GM18870 (cell line): ENCODE measurements around the gene DMC1.

ENCODE experiments used
- ATAC-seq: cut with Tn5 transposase; IDR thresholded peaks from one replicate; pipeline ENCODE4 v1.9.1; 2021; ENCODE audit warnings: moderate library complexity; ENCODE audit not compliant: unreplicated experiment

Gene DMC1

DNA sequence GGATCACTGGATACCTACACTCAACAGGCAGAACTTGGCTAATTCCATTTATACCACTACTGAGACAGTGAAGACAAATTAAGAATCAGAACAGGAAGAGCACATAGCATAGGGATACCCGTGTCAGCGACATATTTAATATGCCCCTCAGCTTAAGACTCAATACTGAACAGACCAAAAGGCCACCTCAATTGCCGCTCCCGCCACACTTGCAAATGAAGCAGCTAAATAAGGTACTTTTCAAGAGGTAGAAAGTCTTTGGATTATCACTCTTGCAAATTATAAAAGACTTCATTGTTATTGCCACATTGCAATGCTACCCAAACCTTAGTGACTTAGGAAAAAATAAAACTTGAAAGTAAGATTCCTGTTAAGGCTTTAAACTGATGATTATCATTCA lies 67.0 kb downstream of the DMC1 start:
- no peak for ATAC-seq

DNA sequence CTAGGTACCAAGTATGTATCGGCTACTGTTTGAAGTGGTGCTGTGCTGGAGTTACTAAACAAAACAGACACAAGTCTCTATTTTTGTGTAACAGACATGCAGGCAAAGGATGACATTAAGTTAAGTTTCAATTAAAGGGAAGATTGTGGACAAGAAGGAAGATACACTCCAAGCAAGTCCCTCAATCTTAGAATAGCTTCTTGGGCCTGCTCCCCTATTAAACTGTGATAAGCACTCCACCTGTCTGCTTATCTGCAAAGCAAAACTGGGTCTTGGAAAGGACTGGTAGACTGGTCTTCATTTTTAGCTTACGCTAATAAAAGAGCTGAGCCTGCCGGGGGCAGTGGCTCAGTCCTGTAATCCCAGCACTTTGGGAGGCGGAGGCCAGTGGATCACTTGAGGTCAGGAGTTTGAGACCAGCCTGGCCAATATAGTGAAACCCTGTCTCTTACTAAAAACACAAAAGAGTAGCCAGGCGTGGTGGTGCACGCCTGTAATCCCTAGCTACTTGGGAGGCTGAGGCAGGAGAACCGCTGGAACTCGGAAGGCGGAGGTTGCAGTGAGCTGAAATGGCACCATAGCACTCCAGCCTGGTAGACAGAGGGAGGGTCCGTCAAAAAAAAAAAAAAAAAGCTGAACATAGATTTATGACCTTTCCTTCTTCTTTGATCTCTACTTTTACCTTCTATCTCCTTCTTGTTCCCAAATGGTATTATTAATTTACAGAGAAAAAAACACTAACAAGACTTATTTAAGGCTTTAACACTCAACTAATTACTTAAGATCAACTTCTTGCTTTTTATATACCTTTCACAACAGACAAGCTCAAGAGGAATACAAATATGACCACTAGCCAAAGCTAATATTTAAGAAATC lies 67.9 kb downstream of the DMC1 start:
- ATAC-seq = no peak

DNA sequence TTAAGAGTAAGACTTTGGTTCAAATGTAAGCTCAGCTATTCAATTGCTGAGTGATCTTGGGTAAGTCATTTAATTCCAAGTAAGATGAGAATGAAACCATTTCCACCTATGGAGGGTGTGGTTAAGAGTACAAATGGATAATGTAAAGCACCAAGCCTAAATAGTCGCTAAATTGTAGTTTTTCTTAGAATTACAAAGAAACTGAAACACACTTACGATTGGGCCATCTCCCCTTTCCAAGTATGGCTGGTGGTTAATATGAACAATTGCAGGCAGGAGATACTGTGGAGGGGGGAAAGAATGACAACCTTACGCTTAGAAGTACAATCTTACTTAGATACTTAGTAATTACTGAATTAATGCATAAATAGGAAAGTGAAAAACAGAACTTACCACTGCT lies 72.1 kb downstream of the DMC1 start:
- no peak for ATAC-seq

DNA sequence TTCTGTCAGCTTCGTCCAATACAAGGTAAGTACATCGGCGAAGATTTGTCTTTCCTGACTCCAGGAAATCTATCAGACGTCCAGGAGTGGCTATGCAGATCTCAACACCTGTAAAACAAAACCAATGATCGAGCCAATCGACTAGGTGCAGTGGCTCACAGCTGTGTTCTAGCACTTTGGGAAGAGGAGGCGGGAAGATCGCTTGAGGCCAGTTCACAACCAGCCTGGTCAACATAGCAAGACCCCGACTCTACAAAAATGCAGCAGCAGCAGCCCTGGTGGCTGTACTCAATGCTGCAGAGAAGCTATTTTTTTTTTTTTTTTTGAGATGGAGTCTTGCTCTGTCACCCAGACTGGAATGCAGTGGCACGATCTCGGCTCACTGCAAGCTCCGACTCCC lies 75.0 kb downstream of the DMC1 start:
- no peak for ATAC-seq

DNA sequence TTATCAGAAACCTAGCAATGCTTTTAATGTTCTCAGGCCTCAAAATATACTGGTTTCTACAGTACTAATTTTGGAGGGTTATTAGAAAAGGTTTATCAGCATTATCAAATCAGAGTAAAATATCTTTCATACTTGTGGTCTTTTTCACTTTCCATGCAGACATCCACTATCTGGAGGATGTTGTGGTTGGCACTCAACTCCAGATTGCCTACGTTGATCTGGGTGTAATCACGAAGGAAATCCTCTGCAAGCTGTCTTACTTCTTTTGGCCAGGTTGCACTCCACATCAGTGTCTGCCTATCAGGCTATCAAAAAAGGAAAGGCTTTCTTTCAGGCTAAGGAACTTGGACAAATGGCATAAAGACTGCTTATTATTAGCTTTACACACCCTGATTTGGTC lies 75.5 kb downstream of the DMC1 start:
- no peak for ATAC-seq

DNA sequence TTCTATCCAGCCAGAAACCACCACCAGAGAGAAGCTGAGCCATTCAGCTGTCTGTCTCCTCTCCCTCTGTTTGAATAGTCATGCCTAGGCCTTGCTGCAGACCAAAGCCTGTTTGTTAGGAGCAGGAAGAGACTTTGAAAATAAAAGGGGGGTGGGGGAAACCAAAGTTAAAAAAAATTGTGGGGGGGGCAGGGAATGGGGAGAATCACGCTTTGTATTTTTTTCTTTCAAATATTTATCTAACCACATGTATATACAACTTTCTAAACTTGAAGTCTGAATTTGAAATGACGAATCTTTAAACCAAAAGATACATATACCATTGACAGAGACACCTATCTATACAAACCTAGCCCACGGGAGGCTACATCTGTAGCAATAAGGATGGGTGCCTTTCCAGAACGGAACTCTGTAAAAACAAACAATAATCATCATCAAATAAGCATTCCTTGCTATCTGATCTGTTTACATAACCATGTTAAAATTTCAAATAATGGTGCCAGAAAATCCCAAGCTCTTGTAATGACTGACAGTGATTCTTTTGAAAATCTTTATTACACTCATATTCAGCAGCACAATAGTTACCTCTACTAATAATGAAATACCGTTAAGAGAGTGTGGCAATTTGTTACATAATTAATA lies 78.2 kb downstream of the DMC1 start:
- ATAC-seq = no peak

DNA sequence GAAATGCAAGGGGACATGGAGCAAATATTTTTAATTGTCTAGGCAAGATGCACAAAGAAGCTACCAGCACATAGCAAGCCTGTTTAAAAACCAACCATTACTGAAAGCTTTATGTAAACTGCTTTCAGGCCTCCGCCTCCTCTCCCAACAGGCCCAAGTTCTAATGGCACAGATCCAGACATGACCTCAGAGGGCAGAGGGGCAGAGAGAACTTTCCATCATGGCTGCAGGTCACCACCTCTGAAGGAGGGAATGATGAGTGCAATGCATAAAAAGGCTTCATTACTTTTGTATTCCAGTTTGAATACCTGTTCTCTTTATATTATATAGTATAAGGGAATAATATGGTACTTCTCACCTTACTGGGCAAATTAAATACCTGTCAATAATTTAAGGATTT lies 79.1 kb downstream of the DMC1 start:
- no peak for ATAC-seq

DNA sequence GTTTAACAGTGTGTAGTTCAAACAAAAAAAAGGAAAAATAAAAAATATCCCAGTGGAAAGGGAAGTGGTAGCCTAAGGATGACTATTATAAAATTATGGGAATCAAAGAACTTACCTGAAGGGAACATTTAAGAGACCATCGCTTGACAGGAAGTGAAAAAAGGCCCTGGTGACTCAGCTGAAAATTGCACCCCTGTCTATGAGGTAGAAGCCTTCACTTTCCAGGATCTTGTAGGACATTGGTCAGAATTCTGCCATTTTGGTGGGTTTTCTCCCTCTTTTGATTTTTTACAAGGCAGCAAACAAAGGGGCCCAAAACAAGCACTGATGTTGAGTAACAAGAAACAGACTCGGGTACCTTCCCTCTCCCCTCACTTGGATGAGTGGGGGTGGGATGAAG lies 79.5 kb downstream of the DMC1 start:
- ATAC-seq = no peak

DNA sequence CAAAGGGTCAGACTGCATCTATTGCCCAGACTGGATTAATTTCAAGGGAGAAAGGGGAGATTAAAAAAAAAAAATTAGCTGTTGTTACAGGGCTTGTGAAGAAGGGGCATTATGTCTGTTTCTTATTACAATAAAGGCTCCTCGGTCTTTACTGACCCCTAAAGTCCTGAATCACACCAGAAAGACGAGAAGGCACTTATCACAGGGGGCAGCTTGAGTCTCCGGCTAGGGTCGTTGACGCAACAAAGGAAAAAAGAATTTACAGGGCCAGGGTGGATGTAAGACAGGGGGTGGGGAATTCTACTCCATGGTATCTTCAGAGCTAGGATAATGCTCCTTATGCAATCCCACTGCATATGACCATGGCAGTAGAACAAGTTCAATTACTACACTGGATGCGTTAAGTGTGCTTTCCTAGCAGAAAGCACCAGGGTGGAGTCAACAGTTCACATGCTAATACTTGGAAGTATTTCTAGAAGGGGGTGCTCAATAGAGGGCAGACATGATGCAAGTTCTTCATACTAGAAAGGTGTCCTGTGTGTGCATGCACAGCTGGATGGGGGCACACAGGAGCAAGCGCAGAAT lies 80.3 kb downstream of the DMC1 start:
- no peak for ATAC-seq

DNA sequence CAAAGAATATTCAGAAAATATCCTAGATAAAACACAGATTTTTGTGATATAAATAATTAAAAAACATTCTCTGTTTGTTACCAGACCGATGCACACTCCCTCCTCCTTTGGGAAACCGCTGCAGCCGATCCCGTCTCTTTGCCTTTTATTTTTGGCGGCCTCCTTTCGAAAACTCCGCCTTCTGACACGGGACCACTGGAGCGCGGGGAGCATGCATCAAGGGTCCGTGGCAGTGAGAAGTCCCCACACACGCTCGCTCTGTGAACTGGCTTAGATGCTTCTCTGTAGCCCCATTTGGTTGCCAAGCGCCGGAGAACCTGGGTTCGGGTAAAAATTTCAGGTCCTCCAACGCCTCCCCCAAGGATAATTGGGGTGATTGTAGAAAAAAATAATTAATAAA lies 80.8 kb downstream of the DMC1 start:
- no peak for ATAC-seq

DNA sequence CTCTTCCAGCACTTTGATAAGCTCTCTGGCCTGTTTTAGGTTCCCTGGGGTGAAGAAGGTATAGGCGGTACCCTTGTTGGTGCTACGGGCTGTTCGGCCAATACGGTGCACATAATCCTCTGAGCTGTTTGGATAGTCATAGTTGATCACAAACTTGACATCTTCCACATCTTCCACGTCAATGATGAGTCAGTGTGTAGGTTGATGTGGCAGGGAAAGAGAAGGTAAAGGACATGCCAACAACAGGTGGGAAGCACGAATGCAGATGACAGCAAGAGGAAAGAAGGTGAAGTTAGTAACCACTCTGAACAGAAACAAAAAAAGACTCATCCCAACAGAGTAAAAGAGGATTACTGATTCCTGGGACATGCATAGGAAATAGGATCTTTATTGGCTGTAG lies 82.0 kb downstream of the DMC1 start:
- ATAC-seq = no peak

DNA sequence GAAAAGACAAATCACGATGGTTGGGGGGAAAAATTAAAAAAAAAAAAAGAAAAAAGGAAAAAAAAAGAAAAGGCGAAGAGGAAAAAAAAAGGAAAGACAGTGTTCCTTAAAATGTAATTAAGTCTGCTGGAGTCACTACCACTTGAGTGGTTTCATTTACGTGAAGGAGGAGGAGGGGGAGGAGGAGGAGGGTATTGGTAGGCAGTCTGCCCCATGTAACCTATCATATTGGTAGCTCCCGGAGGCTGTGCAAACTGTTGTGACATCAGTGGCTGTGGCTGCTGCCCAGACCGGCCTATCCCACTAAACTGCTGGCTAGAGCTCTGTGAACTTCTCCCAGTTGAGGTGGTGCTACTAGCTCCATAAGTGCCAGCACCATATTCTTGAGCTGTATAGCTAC lies 84.2 kb downstream of the DMC1 start:
- no peak for ATAC-seq

DNA sequence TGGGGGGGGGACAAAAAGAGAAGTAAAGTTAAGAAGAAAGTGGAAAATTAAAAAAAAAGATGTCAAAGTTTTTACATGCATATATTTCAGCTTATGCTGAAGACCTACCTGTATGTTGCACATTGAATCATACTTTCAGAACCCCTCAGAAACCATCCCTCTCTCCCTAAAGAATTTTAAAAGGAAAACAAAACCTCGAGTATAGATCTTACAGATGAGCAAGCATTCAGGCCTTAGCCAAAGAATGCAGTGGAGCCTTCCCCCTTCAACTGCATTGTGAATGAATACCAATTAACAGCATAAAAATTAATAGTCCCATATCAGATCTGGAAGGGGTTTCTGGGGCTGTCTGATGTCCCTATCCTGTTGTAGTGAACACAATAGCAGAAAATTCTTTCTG lies 85.7 kb downstream of the DMC1 start:
- no peak for ATAC-seq

DNA sequence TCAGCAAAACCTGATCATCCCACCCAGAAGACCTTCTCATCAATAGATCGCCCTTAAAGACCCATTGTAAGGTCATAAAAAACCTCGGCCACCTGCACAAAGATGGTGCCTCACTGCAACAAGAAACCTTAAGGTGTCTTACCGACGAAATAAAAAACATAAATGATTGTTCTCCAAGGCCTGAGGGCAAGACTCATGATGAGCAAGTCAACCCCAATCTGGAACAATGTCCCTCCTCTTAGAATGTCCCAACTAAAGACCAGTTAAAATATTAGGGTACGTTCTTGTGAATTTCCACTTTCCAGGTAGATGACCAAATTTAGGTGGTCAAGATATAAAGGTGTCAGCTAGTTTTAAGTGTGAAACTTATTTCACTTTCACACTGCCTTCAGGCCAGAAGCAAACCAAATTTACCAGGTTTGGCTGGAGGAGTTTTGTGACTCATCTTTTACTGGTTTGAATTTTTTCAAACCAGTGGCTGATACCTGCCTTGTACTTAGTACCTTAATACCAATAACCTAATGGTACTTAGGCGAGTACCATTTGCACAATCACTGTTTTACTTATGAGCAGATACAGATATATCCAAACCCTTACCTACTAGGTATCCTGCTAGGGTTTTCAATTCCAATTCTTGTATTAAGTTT lies 87.2 kb downstream of the DMC1 start:
- ATAC-seq = no peak

DNA sequence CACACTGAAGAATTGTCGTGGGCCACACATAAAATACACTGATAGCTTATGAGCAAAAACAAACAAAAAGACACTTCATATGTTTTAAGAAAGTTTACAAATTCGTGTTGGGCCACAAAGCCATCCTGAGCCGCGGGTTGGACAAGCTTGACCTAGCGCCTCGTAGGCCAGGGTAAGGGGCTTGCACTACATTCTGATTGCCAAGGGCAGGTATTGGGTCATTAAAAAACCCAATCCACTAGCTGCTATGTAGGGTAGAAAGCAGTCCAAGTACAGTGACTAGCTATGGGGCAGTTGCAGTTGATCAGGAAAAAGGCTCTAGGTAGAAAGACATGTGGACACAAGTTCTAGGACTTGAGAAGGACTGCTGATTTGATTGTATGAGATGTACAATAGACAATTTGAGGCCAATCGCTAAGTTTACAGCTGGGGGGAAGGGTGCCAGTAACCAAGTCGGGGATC lies 88.1 kb downstream of the DMC1 start:
- no peak for ATAC-seq

DNA sequence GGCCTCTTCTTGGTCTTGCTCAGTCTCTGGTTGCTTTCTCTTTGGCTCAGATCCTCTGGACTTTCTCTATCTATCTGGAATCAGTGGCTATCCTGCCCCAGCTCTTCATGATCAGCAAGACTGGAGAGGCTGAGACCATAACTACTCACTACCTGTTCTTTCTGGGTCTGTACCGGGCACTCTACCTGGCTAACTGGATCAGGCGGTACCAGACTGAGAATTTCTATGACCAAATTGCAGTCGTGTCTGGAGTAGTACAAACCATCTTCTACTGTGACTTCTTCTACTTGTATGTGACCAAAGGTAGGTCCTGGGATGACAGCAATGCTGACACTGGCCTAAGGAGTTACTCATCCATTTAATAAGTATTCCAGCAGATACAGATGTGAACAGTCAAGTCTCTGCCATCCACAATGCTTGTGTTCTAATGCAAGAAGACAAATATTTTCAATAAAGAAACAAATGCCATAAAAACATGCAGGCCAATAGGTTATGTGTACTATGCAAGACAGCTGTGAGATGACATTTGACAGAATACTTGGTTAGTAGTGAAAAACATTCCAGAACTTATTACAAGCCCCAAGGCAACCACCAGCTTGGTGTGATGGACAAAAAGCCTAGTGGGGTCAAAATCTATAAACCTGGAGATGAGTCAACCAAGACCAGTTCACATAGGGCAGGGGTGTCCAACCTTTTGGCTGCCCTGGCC lies 88.7 kb downstream of the DMC1 start:
- no peak for ATAC-seq

DNA sequence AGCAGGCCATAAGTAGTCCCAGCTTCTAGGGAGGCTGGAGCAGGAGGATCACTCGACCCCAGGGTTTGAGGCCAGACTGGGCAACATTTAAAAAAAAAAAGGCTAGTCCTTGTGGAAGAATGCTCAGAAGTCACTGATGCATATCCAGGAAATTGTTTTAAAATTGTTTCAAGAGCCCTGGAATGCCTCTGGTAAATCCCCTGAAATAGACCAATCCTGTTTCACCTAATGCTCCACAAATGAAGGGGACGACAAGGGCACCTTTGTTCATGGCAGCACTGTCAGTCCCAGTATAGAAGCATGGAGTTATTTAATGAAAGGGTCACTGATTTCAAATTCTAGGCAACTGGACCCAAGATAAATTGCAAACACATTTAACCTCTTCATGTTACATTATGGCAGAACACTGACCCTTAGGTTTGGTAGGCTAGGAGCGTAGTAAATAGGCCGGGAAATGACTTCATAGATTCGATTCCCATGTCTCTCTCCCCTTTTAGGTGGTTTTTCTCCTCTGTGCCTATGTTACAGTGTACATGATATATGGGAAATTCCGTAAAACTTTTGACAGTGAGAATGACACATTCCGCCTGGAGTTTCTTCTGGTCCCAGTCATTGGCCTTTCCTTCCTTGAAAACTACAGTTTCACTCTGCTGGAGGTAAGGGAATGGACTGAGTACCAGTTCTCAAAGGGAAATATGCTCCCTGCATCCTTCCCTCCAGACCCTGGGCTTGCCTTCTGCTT lies 90.7 kb downstream of the DMC1 start:
- no peak for ATAC-seq

DNA sequence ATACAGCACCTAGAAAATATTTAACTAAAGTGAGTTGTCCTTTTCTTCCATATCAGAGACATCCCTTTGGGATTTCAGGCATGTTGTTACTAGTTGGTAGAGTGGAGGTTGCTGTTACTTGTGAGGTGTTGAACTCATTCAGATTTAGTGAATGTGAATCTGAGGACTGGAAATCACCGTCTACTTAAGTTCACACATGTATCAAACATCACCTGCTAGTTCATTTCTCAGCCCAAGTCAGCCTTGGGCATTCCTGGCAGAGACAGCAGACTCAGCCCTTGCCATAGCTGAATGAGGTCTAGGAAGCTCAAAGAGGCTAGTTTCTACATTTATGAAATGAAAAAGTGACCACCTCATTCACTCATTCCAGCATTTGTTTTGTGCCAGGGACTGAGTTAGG lies 92.4 kb downstream of the DMC1 start:
- no peak for ATAC-seq

DNA sequence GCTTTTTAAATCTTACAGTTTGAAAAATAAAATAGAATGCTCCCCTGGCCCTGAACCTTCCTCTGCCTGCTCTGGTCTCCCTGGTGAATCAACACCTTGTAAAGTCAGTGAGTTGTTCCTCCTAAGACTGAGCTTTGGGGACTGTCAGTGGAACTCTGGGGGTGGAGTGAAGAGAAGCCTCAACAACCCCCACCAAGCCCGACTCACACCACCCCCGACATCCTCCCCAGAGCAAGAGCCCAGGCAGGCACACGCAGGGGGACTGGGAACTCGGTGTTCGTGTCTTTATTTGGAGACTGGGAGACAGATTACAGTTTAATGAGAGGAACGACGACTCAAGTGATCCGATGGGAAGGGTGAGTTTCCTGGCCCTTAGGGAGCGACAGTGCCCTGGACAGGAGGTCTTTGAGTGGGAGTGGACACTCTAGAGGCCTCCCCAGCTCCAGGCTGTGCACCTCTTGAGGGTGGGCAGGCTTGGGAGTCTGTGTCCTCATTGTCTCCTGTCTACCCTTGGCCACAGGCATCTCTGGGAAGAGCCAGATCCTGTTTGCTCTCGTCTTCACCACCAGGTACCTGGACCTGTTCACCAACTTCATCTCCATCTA lies 95.9 kb downstream of the DMC1 start:
- ATAC-seq = no peak

DNA sequence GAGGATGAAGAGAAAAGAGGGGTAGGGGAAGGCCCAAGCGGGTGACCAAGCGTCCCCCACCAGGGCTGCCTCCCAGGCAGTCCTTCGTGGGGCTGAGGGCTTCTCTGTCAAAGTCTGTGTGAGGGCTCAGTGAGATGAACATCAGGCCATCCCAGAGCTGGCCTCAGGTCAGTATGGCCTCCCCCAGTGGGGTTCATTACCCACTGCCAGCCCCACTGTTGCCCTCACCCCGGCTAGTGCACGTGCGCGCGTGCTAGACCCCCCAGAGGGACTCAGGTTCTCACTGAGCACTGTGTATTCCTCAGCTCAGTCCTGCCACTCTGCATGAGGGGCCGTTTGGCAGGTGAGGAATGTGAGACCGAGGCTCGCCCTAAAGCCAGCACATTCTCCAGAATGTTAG lies 98.7 kb downstream of the DMC1 start:
- no peak for ATAC-seq
